DOHH2 (cell line): ENCODE data around the gene MYBPC2.

Source experiments
- H3F3A ChIP-seq: fragments of 200-600 bp; sonication (generic), shearing (Covaris generic); 2 replicates; pipeline ENCODE4 v1.6.0; 2016; ENCODE audit warnings: antibody characterized with exemption, mild to moderate bottlenecking; ENCODE audit not compliant: control insufficient read depth, insufficient read depth
- H3K27ac ChIP-seq: fragments of 200-600 bp; sonication (generic); 2 replicates; pipeline ENCODE4 v1.5.1; 2014; ENCODE audit warnings: low read depth, mild to moderate bottlenecking, low read length, moderate library complexity
- H3K27me3 ChIP-seq: fragments of 200-600 bp; sonication (generic); 2 replicates; pipeline ENCODE4 v1.6.1; 2014; ENCODE audit warnings: mild to moderate bottlenecking, low read length, mixed read lengths; ENCODE audit not compliant: control insufficient read depth
- H3K36me3 ChIP-seq: fragments of 200-600 bp; sonication (generic); 2 replicates; pipeline ENCODE4 v1.6.1; 2014; ENCODE audit warnings: mild to moderate bottlenecking, low read length, moderate library complexity, mixed read lengths; ENCODE audit not compliant: control insufficient read depth
- H3K4me1 ChIP-seq: fragments of 200-600 bp; sonication (generic); 2 replicates; pipeline ENCODE4 v1.6.1; 2014; ENCODE audit warnings: mild to moderate bottlenecking, low read length, mixed read lengths; ENCODE audit not compliant: control insufficient read depth
- H3K4me2 ChIP-seq: fragments of 200-600 bp; sonication (generic); 2 replicates; pipeline ENCODE4 v1.6.0; 2014; ENCODE audit warnings: mild to moderate bottlenecking, low read length, moderate library complexity
- H3K4me3 ChIP-seq: fragments of 200-600 bp; sonication (generic); 2 replicates; pipeline ENCODE4 v1.5.1; 2014; ENCODE audit warnings: mild to moderate bottlenecking, low read length, mixed read lengths
- H3K79me2 ChIP-seq: fragments of 200-600 bp; sonication (generic); 2 replicates; pipeline ENCODE4 v1.6.1; 2014; ENCODE audit warnings: mild to moderate bottlenecking, low read length, mixed read lengths; ENCODE audit not compliant: control insufficient read depth
- H3K9me2 ChIP-seq: fragments of 200-600 bp; sonication (generic); replicated peaks from 2 replicates; pipeline ENCODE4 v1.6.1; 2014; ENCODE audit warnings: mild to moderate bottlenecking, low read length, mixed read lengths; ENCODE audit not compliant: control insufficient read depth
- H3K9me3 ChIP-seq: fragments of 200-600 bp; sonication (generic); 2 replicates; pipeline ENCODE4 v1.6.1; 2014; ENCODE audit warnings: antibody characterized with exemption, low read length, mixed read lengths; ENCODE audit not compliant: control insufficient read depth, insufficient read depth
- H4K20me1 ChIP-seq: fragments of 200-600 bp; sonication (generic); 2 replicates; pipeline ENCODE4 v1.6.0; 2014; ENCODE audit warnings: low read depth, mild to moderate bottlenecking, antibody characterized with exemption, low read length, moderate library complexity; ENCODE audit not compliant: control insufficient read depth, insufficient read depth
- CTCF ChIP-seq: fragments of 200-600 bp; sonication (generic); IDR thresholded peaks from one replicate; pipeline ENCODE4 v1.5.1; 2014; ENCODE audit warnings: antibody characterized with exemption, mild to moderate bottlenecking, low read depth, low read length; ENCODE audit not compliant: poor library complexity, severe bottlenecking
- EZH2phosphoT487 ChIP-seq: fragments of 200-600 bp; sonication (generic); IDR thresholded peaks from 2 replicates; pipeline ENCODE4 v1.6.1; 2017; ENCODE audit warnings: borderline replicate concordance, mild to moderate bottlenecking, antibody characterized with exemption, low read length, moderate library complexity, mixed read lengths

The MYBPC2 gene

DNA sequence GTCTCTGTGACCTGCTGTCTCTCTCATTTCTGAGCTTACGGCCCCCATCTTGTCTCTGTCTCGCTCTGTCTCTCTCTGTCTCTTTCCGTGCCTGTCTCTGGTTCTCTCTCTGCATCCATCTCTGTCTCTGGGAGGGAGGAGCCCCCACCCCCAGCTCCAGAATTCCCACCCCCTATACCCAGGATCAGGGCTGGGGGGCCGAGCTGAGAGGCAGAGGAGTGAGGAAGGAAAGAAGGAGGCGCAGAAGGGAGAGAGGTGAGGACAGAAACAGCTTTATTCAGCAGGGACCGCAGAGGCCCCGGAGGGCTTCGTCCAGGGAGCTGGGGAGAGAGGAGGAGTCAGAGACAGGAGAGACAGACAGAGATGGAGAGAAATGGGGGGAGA is 64.3 kb downstream of the MYBPC2 start:
- Histone ChIP-seq H3K27me3 (no peaks in the 10 kb centered on the region), H3K27ac (no peak overlapping the region), H3K79me2 (no peaks in the 10 kb centered on the region), H4K20me1 (no peaks in the 10 kb centered on the region), H3K36me3 (no peaks in the 10 kb centered on the region), H3K4me2 (no peak overlapping the region), H3K9me2 (no peaks in the 10 kb centered on the region), H3K4me3 (no peak overlapping the region), H3F3A (no peaks in the 10 kb centered on the region; the same call in 1 of the 2 replicates), H3K4me1 (peaks cover 12% of the 10 kb centered on the region), H3K9me3 (no peaks in the 10 kb centered on the region)
- TF ChIP-seq EZH2phosphoT487 = no peak
- TF ChIP-seq CTCF = no peak

DNA sequence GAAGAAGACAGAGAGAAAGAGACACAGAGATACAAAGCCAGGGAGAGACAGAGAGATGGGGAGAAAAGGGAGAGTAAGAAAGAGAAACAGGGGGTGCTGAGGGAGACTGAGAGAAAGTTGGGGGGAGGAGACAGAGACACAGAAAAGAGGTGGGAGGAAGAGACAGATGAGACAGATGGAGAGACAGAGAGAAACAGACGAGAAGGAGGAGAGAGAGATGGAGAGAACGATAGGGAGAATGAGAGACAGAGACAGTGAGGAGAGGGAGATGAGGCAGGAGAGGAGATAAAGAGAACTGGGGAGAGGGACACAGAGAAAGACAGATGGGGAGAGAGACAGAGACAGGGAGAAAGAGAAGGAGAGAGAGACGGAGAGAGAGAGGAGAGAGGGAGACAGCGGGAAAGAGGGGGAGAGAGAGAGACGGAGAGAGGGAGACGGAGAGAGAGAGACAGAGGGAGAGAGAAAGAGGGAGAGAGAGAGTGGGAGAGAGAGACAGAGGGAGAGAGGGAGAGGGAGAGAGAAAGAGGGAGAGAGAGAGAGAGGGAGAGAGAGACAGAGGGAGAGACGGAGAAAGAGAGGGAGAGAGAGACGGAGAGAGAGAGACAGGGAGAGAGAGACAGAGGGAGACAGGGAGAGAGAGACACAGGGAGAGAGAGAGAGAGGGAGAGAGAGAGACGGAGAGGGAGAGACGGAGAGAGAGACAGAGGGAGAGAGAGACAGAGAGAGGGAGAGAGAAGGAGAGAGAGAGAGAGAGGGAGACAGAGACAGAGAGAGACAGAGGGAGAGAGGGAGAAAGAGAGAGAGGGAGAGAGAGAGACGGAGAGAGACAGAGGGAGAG is 65.7 kb downstream of the MYBPC2 start:
- Histone ChIP-seq H3K36me3 (no peaks in the 10 kb centered on the region), H3K27ac (no peak overlapping the region), H3K79me2 (no peaks in the 10 kb centered on the region), H3K4me3 (no peak overlapping the region), H3K9me2 (no peaks in the 10 kb centered on the region), H4K20me1 (no peaks in the 10 kb centered on the region), H3K27me3 (no peaks in the 10 kb centered on the region), H3K4me1 (peaks cover 4% of the 10 kb centered on the region; the same call in 1 of the 2 replicates), H3K4me2 (no peak overlapping the region), H3K9me3 (no peaks in the 10 kb centered on the region), H3F3A (no peaks in the 10 kb centered on the region)
- TF ChIP-seq CTCF = no peak
- TF ChIP-seq EZH2phosphoT487 = no peak

- Histone ChIP-seq H3K27me3 (no peaks in the 10 kb centered on the region), H3K9me2 (no peaks in the 10 kb centered on the region), H3K4me2 (no peak overlapping the region), H3F3A (no peaks in the 10 kb centered on the region), H3K79me2 (no peaks in the 10 kb centered on the region), H3K27ac (no peak overlapping the region), H3K4me3 (no peak overlapping the region), H3K9me3 (no peaks in the 10 kb centered on the region), H4K20me1 (no peaks in the 10 kb centered on the region), H3K4me1 (peaks cover 4% of the 10 kb centered on the region; the same call in 1 of the 2 replicates), H3K36me3 (no peaks in the 10 kb centered on the region)
- TF ChIP-seq EZH2phosphoT487 = no peak
- no peak for TF ChIP-seq CTCF
Observed at GRCh38 chr19:50500060-50500752, 67.5 kb downstream of the MYBPC2 start.
